Right lobe of liver (tissue), 4 donors: ENCODE results near the gene TBC1D10A.

Source experiments
- POLR2A ChIP-seq: fragments of 450-650 bp; IDR thresholded peaks from one replicate; pipeline ENCODE4 v1.6.1; 2017; ENCODE audit warnings: antibody characterized with exemption, mild to moderate bottlenecking
- TF ChIP-seq, protein P1 (sequence below), 4 donors: fragments of 200-600 bp in 3 of 4; fragments of 450-650 bp in 1 of 4; IDR thresholded peaks; one replicate each; pipeline versions ENCODE4 v1.5.1 to v1.8.0; 2016 to 2022; ENCODE audit warnings: antibody characterized with exemption in 4 of 4, mild to moderate bottlenecking in 2 of 4
- donor health status: DM: no; HTN: no; CAD: no.
- donor health status: DM: no; HTN: no; CAD: no.
- donor health status: DM: no; HTN: yes; CAD: no.

DNA sequence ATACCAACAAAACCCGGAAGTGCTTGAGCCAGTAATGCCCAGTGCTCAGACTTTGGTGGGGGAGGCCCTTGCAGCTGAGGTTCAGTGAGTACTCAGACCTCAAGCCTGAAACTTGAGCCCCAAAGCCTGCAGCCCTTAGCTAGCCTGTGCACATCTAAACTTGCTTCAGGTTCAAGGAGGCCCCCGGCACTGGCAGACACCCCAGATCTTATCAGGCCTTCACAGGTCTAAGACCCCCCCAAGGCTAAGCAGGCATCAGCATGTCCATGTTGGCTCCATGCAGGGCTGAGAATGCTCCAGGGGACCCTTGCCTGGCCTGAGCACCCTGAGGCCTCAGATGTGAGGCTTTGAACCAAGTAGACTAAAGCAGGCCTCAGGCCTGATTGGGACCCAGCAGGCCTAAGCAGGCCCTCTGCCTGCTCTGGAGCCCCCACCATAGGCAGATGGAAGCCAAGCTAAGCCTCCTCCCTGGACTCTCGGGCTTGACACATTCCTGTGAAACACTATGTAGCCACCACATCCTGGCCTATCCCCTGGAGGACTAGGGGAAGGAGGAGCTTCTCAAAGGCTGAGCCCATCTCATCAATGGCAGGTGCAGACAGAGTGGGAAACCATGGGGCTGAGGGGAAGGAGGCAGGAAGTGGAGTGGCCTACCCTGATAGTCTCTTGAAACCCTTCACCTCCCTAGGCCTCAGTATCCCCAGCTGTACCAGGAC is 36.2 kb downstream of the TBC1D10A start:
- TF ChIP-seq, protein P1, sequence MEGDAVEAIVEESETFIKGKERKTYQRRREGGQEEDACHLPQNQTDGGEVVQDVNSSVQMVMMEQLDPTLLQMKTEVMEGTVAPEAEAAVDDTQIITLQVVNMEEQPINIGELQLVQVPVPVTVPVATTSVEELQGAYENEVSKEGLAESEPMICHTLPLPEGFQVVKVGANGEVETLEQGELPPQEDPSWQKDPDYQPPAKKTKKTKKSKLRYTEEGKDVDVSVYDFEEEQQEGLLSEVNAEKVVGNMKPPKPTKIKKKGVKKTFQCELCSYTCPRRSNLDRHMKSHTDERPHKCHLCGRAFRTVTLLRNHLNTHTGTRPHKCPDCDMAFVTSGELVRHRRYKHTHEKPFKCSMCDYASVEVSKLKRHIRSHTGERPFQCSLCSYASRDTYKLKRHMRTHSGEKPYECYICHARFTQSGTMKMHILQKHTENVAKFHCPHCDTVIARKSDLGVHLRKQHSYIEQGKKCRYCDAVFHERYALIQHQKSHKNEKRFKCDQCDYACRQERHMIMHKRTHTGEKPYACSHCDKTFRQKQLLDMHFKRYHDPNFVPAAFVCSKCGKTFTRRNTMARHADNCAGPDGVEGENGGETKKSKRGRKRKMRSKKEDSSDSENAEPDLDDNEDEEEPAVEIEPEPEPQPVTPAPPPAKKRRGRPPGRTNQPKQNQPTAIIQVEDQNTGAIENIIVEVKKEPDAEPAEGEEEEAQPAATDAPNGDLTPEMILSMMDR (IDR thresholded peaks at IDR 0.05): no peak
- TF ChIP-seq POLR2A: no peak
